Hepatocyte (in vitro differentiated cells): Measurements from ENCODE around the gene PCDHA4.

Experiments
- EZH2 ChIP-seq: fragments of 200-600 bp; sonication (generic); IDR thresholded peaks from 2 replicates; pipeline ENCODE4 v1.6.1; 2016; ENCODE audit warnings: antibody characterized with exemption, mild to moderate bottlenecking, borderline replicate concordance
- TF ChIP-seq, protein P1 (sequence below): fragments of 200-600 bp; sonication (generic); IDR thresholded peaks from 2 replicates; pipeline ENCODE4 v1.5.1; 2016; ENCODE audit warnings: antibody characterized with exemption, mild to moderate bottlenecking; ENCODE audit not compliant: poor library complexity

GRCh38 chr5:140828362-140828737, 21.5 kb downstream of the PCDHA4 start:
- TF ChIP-seq, protein P1, sequence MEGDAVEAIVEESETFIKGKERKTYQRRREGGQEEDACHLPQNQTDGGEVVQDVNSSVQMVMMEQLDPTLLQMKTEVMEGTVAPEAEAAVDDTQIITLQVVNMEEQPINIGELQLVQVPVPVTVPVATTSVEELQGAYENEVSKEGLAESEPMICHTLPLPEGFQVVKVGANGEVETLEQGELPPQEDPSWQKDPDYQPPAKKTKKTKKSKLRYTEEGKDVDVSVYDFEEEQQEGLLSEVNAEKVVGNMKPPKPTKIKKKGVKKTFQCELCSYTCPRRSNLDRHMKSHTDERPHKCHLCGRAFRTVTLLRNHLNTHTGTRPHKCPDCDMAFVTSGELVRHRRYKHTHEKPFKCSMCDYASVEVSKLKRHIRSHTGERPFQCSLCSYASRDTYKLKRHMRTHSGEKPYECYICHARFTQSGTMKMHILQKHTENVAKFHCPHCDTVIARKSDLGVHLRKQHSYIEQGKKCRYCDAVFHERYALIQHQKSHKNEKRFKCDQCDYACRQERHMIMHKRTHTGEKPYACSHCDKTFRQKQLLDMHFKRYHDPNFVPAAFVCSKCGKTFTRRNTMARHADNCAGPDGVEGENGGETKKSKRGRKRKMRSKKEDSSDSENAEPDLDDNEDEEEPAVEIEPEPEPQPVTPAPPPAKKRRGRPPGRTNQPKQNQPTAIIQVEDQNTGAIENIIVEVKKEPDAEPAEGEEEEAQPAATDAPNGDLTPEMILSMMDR: no peak
- TF ChIP-seq EZH2: no peak
